Left ventricle myocardium inferior (tissue), 1 donor: ENCODE measurements around the gene POU2F1. TPM values are rescaled to one million over a fixed set of nuclear protein-coding genes. Genes with fewer than 3 reads are reported as not detected.
"Not testable (repeated sequence)": the region's sequence is repeated elsewhere in the genome, so short reads cannot be mapped to it uniquely, and the experiment has no call there.

Experiments
- DNase-seq: peaks from one replicate; pipeline ENCODE4 v3.0.0-alpha.2; 2020
- H3K27ac ChIP-seq: fragments of 200-600 bp; replicated peaks from 2 replicates; pipeline ENCODE4 v1.8.0; 2021
- H3K27me3 ChIP-seq: fragments of 200-600 bp; 2 replicates; pipeline ENCODE4 v1.8.0; 2021; ENCODE audit warnings: low read depth
- H3K36me3 ChIP-seq: fragments of 200-600 bp; 2 replicates; pipeline ENCODE4 v1.8.0; 2021
- H3K4me1 ChIP-seq: fragments of 200-600 bp; 2 replicates; pipeline ENCODE4 v1.8.0; 2021
- H3K4me3 ChIP-seq: fragments of 200-600 bp; 2 replicates; pipeline ENCODE4 v1.8.0; 2021; ENCODE audit warnings: mild to moderate bottlenecking, moderate library complexity
- H3K9me3 ChIP-seq: fragments of 200-600 bp; replicated peaks from 2 replicates; pipeline ENCODE4 v1.8.0; 2021
- CTCF ChIP-seq: fragments of 200-600 bp; IDR thresholded peaks from 2 replicates; pipeline ENCODE4 v1.8.0; 2021; ENCODE audit warnings: antibody characterized with exemption, mild to moderate bottlenecking, borderline replicate concordance
- intact Hi-C: fragments of 100-400 bp; cut with micrococcal nuclease; formaldehyde crosslinking; loops from one replicate; pipeline ENCODE4 v1.11.0; 2022
- total RNA-seq: library from RNA; stranded (reverse); fragmentation: NEBNext Ultra II Directional; extraction: Animal tissue kit (Norgen Biotek cat#: 25700); gene quantifications from one replicate; pipeline ENCODE4 v1.2.1, GENCODE V29; 2021
- donor health status: DM: no; HTN: yes; CAD: no; lungs with severe emphysema.

The POU2F1 gene
- total RNA-seq, 1 donor from 2014 or later = 7.5 TPM

DNA sequence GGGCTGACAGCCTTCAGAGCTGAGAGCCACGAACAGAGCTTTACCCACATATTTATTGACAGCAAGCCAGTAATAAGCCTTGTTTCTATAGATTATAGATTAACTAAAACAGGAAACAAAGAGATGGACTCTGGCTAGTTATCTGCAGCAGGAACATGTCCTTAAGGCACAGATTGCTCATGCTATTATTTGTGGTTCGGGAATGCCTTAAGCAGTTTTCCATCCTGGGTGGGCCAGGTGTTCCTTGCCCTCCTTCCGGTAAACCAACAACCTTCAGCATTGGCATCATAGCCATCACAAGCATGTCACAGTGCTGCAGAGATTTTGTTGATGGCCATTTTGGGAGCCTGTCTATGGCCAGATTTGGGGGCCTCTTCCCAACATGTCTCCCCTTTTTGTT is 96.8 kb downstream of the POU2F1 start:
- H3K36me3 ChIP-seq = peaks cover 29% of the 10 kb centered on the region
- no peak for DNase-seq
- TF ChIP-seq CTCF = no peak
- no peaks in the 10 kb centered on the region for H3K27me3 ChIP-seq
- H3K9me3 ChIP-seq = peaks cover 52% of the 10 kb centered on the region
- no peak overlapping the region for H3K4me3 ChIP-seq
- no peak overlapping the region for H3K27ac ChIP-seq
- intact Hi-C loops = no loop called here
- no peaks in the 10 kb centered on the region for H3K4me1 ChIP-seq

- peaks cover 69% of the 10 kb centered on the region for H3K9me3 ChIP-seq
- H3K27me3 ChIP-seq, H3K27ac ChIP-seq, intact Hi-C loops, DNase-seq, H3K4me1 ChIP-seq, H3K4me3 ChIP-seq: not testable (repeated sequence)
- peaks cover 46% of the 10 kb centered on the region for H3K36me3 ChIP-seq
These were observed 98.5 kb downstream of the POU2F1 start for GRCh38 chr1:167319206-167319605.

DNA sequence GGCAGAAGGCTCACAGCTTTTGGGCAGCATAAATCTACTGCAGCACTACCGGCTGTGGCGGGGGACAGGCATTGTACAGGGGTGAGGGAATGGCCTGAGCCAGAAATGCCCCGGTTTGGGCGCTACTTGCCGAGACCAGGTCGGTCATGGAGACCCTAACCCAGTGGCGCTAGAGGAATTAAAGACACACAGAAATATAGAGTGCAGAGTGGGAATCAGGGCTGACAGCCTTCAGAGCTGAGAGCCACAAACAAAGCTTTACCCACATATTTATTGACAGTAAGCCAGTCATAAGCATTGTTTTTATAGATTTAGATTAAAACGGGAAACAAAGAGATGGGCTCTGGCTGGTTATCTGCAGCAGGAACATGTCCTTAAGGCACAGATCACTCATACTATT is 101.8 kb downstream of the POU2F1 start:
- Histone ChIP-seq H3K4me1 (no peaks in the 10 kb centered on the region), H3K4me3 (no peak overlapping the region), H3K27ac (no peak overlapping the region), H3K36me3 (peaks cover 50% of the 10 kb centered on the region), H3K9me3 (peaks cover 64% of the 10 kb centered on the region), H3K27me3 (no peaks in the 10 kb centered on the region)
- intact Hi-C loops = no loop called here
- no peak for TF ChIP-seq CTCF
- no peak for DNase-seq

DNA sequence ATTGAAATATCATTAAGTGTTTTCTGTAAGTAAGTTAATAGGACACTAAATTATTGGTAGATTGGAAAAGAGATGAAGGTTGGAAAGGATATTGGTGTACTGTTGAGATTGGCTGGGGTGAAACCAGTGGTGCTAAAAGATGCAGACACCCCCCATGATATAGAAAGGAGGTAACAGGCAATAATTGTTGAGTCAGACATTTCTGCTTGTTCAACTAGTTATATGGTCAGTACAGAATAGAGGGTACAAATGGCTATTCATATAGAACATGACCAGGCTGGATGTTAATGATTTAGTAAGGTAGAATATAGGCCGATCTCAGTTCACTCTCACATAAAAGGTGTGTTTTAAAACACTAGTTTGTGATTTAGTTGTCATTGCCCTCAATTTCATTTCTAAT is 104.5 kb downstream of the POU2F1 start:
- peaks cover 41% of the 10 kb centered on the region for H3K36me3 ChIP-seq
- no peak overlapping the region for H3K27ac ChIP-seq
- no peak for DNase-seq
- H3K4me3 ChIP-seq = no peak overlapping the region
- H3K4me1 ChIP-seq = peaks cover 8% of the 10 kb centered on the region
- H3K9me3 ChIP-seq = peaks cover 49% of the 10 kb centered on the region
- no peaks in the 10 kb centered on the region for H3K27me3 ChIP-seq
- intact Hi-C loops = no loop called here
- no peak for TF ChIP-seq CTCF

DNA sequence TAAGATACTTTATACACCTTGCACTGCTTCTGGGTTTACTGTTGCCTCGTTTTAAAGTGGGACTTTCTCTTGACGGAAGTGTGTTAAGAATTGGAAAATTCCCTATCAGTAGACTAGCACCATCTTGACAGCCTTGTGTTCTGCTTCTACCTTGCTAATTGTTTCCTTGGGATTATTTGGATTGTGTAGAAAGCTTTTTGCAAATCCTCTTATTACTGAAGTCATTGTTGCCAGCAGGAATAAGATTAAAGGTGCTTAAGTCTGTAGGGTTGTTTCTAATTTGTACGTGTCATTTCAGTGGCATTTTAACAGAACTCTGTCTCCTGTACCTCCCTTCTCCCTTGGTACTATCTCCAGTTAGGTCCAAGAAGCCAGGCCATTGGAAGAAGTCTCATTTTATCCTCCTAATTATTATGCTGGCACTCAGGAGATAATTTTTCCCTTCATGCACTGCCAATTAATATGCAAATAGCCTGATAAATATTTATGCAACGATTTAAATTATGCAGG is 107.7 kb downstream of the POU2F1 start:
- H3K27me3 ChIP-seq = no peaks in the 10 kb centered on the region
- H3K4me3 ChIP-seq = no peak overlapping the region
- H3K27ac ChIP-seq = no peak overlapping the region
- H3K36me3 ChIP-seq = peaks cover 22% of the 10 kb centered on the region
- TF ChIP-seq CTCF = no peak
- DNase-seq = no peak
- intact Hi-C loops = no loop called here
- peaks cover 17% of the 10 kb centered on the region for H3K9me3 ChIP-seq
- H3K4me1 ChIP-seq = peaks cover 15% of the 10 kb centered on the region

GRCh38 chr1:167328816-167329483 is 108.3 kb downstream of the POU2F1 start:
- Histone ChIP-seq H3K4me3 (no peak overlapping the region), H3K27ac (no peak overlapping the region), H3K36me3 (peaks cover 21% of the 10 kb centered on the region), H3K4me1 (peaks cover 15% of the 10 kb centered on the region), H3K9me3 (peaks cover 11% of the 10 kb centered on the region), H3K27me3 (no peaks in the 10 kb centered on the region)
- TF ChIP-seq CTCF = no peak
- DNase-seq = no peak
- intact Hi-C loops = no loop called here
